HepG2 (cell line): Measurements from ENCODE around the gene PPP1R13B. TPM values are rescaled to one million over a fixed set of nuclear protein-coding genes. Genes with fewer than 3 reads are reported as not detected.

Source experiments
- ATAC-seq: fragments of 200-7000 bp; cut with Tn5 transposase; 3 replicates; pipeline ENCODE4 v1.9.1; 2020; ENCODE audit warnings: mild to moderate bottlenecking, moderate library complexity
- BruUV-seq: library from RNA; stranded (reverse); fragments of 400-500 nt; replicated peaks from 2 replicates; lab custom pipeline; 2021; lab: Mats Ljungman, UMichigan
- CTCF ChIA-PET: fragments of 300-600 bp; formaldehyde crosslinking; extraction: SDS; loops from one replicate; lab custom pipeline; 2021; ENCODE audit warnings: low total read pairs, inconsistent platforms, low intra/inter-chr PET ratio; lab: Yijun Ruan, JAX
- POLR2A ChIA-PET: fragments of 350-600 bp; sonication (Branson Sonifier 250); formaldehyde crosslinking; loops from one replicate; lab custom pipeline; 2020; ENCODE audit warnings: antibody characterized with exemption, inconsistent platforms; lab: Yijun Ruan, JAX
- DNase-seq: peaks from one replicate; pipeline ENCODE4 v3.0.0-alpha.2; 2015; ENCODE audit warnings: low spot score
- FAIRE-seq: peaks from 3 replicates; lab custom pipeline; 2011; peaks lifted over from hg19 to GRCh38; lab: Jason Lieb, UNC
- H2AFZ ChIP-seq: one replicate; pipeline ENCODE4 v1.6.1; 2011; ENCODE audit warnings: low read length, inconsistent platforms
- H3K27ac ChIP-seq: fragments of 300-600 bp; 3 replicates; pipeline ENCODE4 v1.8.0; 2011; ENCODE audit warnings: mixed run types, mild to moderate bottlenecking, mixed read lengths, low read length, inconsistent platforms; ENCODE audit not compliant: insufficient read depth; ENCODE audit errors: extremely low read length
- H3K27me3 ChIP-seq, 2 experiments: fragments of 200-600 bp in 1 of 2; 2 replicates in 1 of 2; 3 replicates in 1 of 2; pipeline versions ENCODE4 v1.6.0 to v1.8.0; 2011; ENCODE audit warnings: low read length in 2 of 2, mild to moderate bottlenecking in 2 of 2, moderate library complexity in 2 of 2, inconsistent platforms in 1 of 2; ENCODE audit not compliant: insufficient read depth in 2 of 2, control insufficient read depth in 1 of 2
- H3K36me3 ChIP-seq, 2 experiments: fragments of 200-600 bp in 1 of 2; replicated peaks in 1 of 2; 2 replicates in 1 of 2; 3 replicates in 1 of 2; pipeline versions ENCODE4 v1.5.1 to v1.8.0; 2011; ENCODE audit warnings: low read length in 2 of 2, inconsistent platforms in 1 of 2; ENCODE audit not compliant: insufficient read depth in 2 of 2, control insufficient read depth in 1 of 2
- H3K4me1 ChIP-seq: 2 replicates; pipeline ENCODE4 v1.5.1; 2012; ENCODE audit warnings: low read length, inconsistent platforms; ENCODE audit not compliant: insufficient read depth
- H3K4me2 ChIP-seq: 2 replicates; pipeline ENCODE4 v1.6.0; 2011; ENCODE audit warnings: low read depth, low read length, inconsistent platforms
- H3K4me3 ChIP-seq, 3 experiments: fragments of 200-600 bp in 1 of 3; sonication (generic), shearing (Covaris generic) in 1 of 3; replicated peaks in 1 of 3; 2 replicates each; pipeline ENCODE4 v1.5.1; 2011 to 2016; ENCODE audit warnings: low read length in 3 of 3, inconsistent platforms in 2 of 3, low read depth in 2 of 3, mild to moderate bottlenecking in 2 of 3, control low read depth in 1 of 3, mixed read lengths in 1 of 3; ENCODE audit not compliant: insufficient read depth in 1 of 3
- H3K79me2 ChIP-seq: one replicate; pipeline ENCODE4 v1.6.1; 2011; ENCODE audit warnings: low read length, inconsistent platforms; ENCODE audit not compliant: insufficient read depth
- H3K9ac ChIP-seq: 2 replicates; pipeline ENCODE4 v1.6.0; 2011; ENCODE audit warnings: mild to moderate bottlenecking, low read depth, low read length, inconsistent platforms; ENCODE audit not compliant: insufficient read depth
- H3K9me3 ChIP-seq: 2 replicates; pipeline ENCODE4 v1.5.1; 2012; ENCODE audit warnings: mild to moderate bottlenecking, low read length
- H4K20me1 ChIP-seq: 2 replicates; pipeline ENCODE4 v1.6.0; 2011; ENCODE audit warnings: inconsistent platforms, mild to moderate bottlenecking, low read length, moderate library complexity; ENCODE audit not compliant: insufficient read depth
- ATAD3A ChIP-seq: sonication (generic); formaldehyde crosslinking; IDR thresholded peaks from 2 replicates; pipeline ENCODE4 v1.4.0; 2020; ENCODE audit warnings: missing genetic modification reagents
- BATF2 ChIP-seq: sonication (generic); formaldehyde crosslinking; IDR thresholded peaks from 2 replicates; pipeline ENCODE4 v1.8.0; 2022; ENCODE audit warnings: mild to moderate bottlenecking, missing genetic modification reagents, moderate library complexity
- BRCA1 ChIP-seq: sonication (generic); formaldehyde crosslinking; IDR thresholded peaks from 2 replicates; pipeline ENCODE4 v1.4.0; 2020; ENCODE audit warnings: missing genetic modification reagents
- KAT2B ChIP-seq: fragments of 150-350 bp; IDR thresholded peaks from 2 replicates; pipeline ENCODE4 v1.6.1; 2014; ENCODE audit warnings: low read depth, low read length, borderline replicate concordance
- KMT2A ChIP-seq: sonication (generic); formaldehyde crosslinking; IDR thresholded peaks from 2 replicates; pipeline ENCODE4 v1.4.0; 2020; ENCODE audit warnings: missing genetic modification reagents
- MATR3 ChIP-seq: sonication (generic); formaldehyde crosslinking; IDR thresholded peaks from 2 replicates; pipeline ENCODE4 v1.4.0; 2020; ENCODE audit warnings: missing genetic modification reagents
- MXD3 ChIP-seq: IDR thresholded peaks from 2 replicates; pipeline ENCODE4 v1.6.1; 2016; ENCODE audit warnings: mild to moderate bottlenecking, missing biosample characterization, missing genetic modification reagents
- POLR2G ChIP-seq: fragments of 200-400 bp; formaldehyde crosslinking; IDR thresholded peaks from 2 replicates; pipeline ENCODE4 v1.6.1; 2018; ENCODE audit warnings: mild to moderate bottlenecking, low read depth, low read length, moderate library complexity
- SRF ChIP-seq: IDR thresholded peaks from 2 replicates; pipeline ENCODE4 v1.6.1; 2011; ENCODE audit warnings: mild to moderate bottlenecking, low read depth, low read length, moderate library complexity
- TBL1XR1 ChIP-seq: fragments of 150-350 bp; IDR thresholded peaks from 2 replicates; pipeline ENCODE4 v1.6.1; 2014; ENCODE audit warnings: borderline replicate concordance, low read length; ENCODE audit not compliant: partially characterized antibody
- TRAFD1 ChIP-seq: sonication (generic); formaldehyde crosslinking; IDR thresholded peaks from 2 replicates; pipeline ENCODE4 v1.5.1; 2020; ENCODE audit warnings: missing genetic modification reagents, mild to moderate bottlenecking, borderline replicate concordance
- U2AF1 ChIP-seq: fragments of 200-400 bp; formaldehyde crosslinking; optimal IDR thresholded peaks from 2 replicates; pipeline ENCODE3; 2017; ENCODE audit warnings: mild to moderate bottlenecking, low read depth, low read length
- ZBTB33 ChIP-seq: sonication (generic); formaldehyde crosslinking; IDR thresholded peaks from 2 replicates; pipeline ENCODE4 v1.4.0; 2020; ENCODE audit warnings: missing genetic modification reagents
- ZIK1 ChIP-seq: sonication (generic); formaldehyde crosslinking; IDR thresholded peaks from 2 replicates; pipeline ENCODE4 v1.5.0; 2020; ENCODE audit warnings: mild to moderate bottlenecking, low read depth, missing genetic modification reagents, borderline replicate concordance
- ZNF326 ChIP-seq: sonication (generic); formaldehyde crosslinking; IDR thresholded peaks from 2 replicates; pipeline ENCODE4 v1.4.0; 2020; ENCODE audit warnings: missing genetic modification reagents, borderline replicate concordance
- ZNF746 ChIP-seq: sonication (generic); formaldehyde crosslinking; IDR thresholded peaks from 2 replicates; pipeline ENCODE4 v1.8.0; 2022; ENCODE audit warnings: mild to moderate bottlenecking, missing genetic modification reagents
- WGBS: methylation state at CpG from one replicate; pipeline ENCODE4 v1.1.6; 2017; ENCODE audit warnings: low lambda C conversion rate; 5-methylcytosine and 5-hydroxymethylcytosine counted together
- in situ Hi-C: cut with HindIII; loops from 2 replicates; pipeline ENCODE4 v1.10.0; 2017; ENCODE audit warnings: low pct_unique_long_range_greater_than_20kb; ENCODE audit not compliant: extremely low pct_ligation_motif_present
- intact Hi-C: fragments of 100-400 bp; cut with micrococcal nuclease; formaldehyde crosslinking; loops from one replicate; pipeline ENCODE4 v1.10.0; 2022; ENCODE audit not compliant: unreplicated experiment
- polyA plus RNA-seq, 8 experiments: library from polyadenylated mRNA; depleted of rRNA in 3 of 8; stranded (reverse) in 7 of 8; unstranded in 1 of 8; fragments of >200 nt; fragmentation: Illumina TruSeq in 4 of 8; extraction: Trizol in 4 of 8; gene quantifications; 2 replicates each; pipeline versions ENCODE4 v1.2.1 to v1.2.3, GENCODE V29; 2011 to 2016; ENCODE audit warnings: low read depth in 4 of 8, missing spikeins in 1 of 8, mixed read lengths in 1 of 8; ENCODE audit not compliant: insufficient read depth in 1 of 8
- total RNA-seq, 5 experiments: library from RNA; depleted of rRNA; stranded (reverse); fragments of >200 nt; fragmentation: Illumina TruSeq; extraction: Trizol; gene quantifications; 2 replicates each; pipeline ENCODE4 v1.2.3, GENCODE V29; 2016; ENCODE audit warnings: low read depth in 1 of 5

The PPP1R13B gene
- total and polyA plus RNA-seq, 2 of the 13 experiments (the other 11 are each of a cell fraction or from before 2014, with no cell fraction given) = 4.6 to 9.4 TPM

- Histone ChIP-seq H3K4me1 (peaks cover 34% of the 10 kb centered on the region), H3K27me3 (no peaks in the 10 kb centered on the region), H3K27ac (no peak overlapping the region), H3K36me3 (no peaks in the 10 kb centered on the region), H3K4me2 (no peak overlapping the region), H2AFZ (no peak overlapping the region), H4K20me1 (no peaks in the 10 kb centered on the region), H3K4me3 (no peak overlapping the region), H3K79me2 (peaks cover 27% of the 10 kb centered on the region), H3K9me3 (no peaks in the 10 kb centered on the region), H3K9ac (no peak overlapping the region)
- in situ Hi-C loops = no loop called here
- DNase-seq (no peak), FAIRE-seq (no peak), ATAC-seq (no peak)
- intact Hi-C loops = no loop called here
- 96% methylated on average over 1 of the region's 1 CpG for WGBS
- ChIA-PET POLR2A (no interaction called here), CTCF (no interaction called here)
- TF ChIP-seq MXD3 (CRISPR knock-in tag) (no peak), ZNF746 (CRISPR knock-in tag) (no peak), BATF2 (CRISPR knock-in tag) (no peak), TRAFD1 (CRISPR knock-in tag) (no peak), ATAD3A (CRISPR knock-in tag) (no peak)
- no TSS peak for BruUV-seq
These were observed 28.5 kb downstream of the PPP1R13B start for GRCh38 chr14:103818870-103819269.

GRCh38 chr14:103818422-103818821 lies 29.0 kb downstream of the PPP1R13B start:
- no peak overlapping the region for H2AFZ ChIP-seq
- H3K4me1 ChIP-seq = peaks cover 29% of the 10 kb centered on the region
- no peak overlapping the region for H3K4me3 ChIP-seq
- peaks cover 24% of the 10 kb centered on the region for H3K79me2 ChIP-seq
- DNase-seq = no peak
- no peaks in the 10 kb centered on the region for H3K36me3 ChIP-seq
- CTCF ChIA-PET = no interaction called here
- BruUV-seq = no TSS peak
- H3K27me3 ChIP-seq = no peaks in the 10 kb centered on the region
- no peak for ATAC-seq
- POLR2A ChIA-PET = no interaction called here
- intact Hi-C loops = no loop called here
- no peaks in the 10 kb centered on the region for H4K20me1 ChIP-seq
- 92% methylated on average over 3 of the region's 3 CpGs for WGBS
- in situ Hi-C loops = no loop called here
- FAIRE-seq = no peak
- H3K27ac ChIP-seq = no peak overlapping the region
- no peak overlapping the region for H3K4me2 ChIP-seq
- H3K9ac ChIP-seq = no peak overlapping the region
- no peaks in the 10 kb centered on the region for H3K9me3 ChIP-seq
- no peak for TF ChIP-seq ZIK1 (CRISPR knock-in tag)
- no peak for TF ChIP-seq POLR2G
- no peak for TF ChIP-seq KAT2B
- no peak for TF ChIP-seq ZBTB33 (CRISPR knock-in tag)
- no peak for TF ChIP-seq SRF
- TF ChIP-seq BRCA1 (CRISPR knock-in tag) = no peak
- TF ChIP-seq ZNF326 (CRISPR knock-in tag) = no peak
- no peak for TF ChIP-seq TBL1XR1
- no peak for TF ChIP-seq KMT2A (CRISPR knock-in tag)
- no peak for TF ChIP-seq U2AF1
- no peak for TF ChIP-seq MATR3 (CRISPR knock-in tag)
